Activated naive CD4-positive, alpha-beta T cell treated with anti-CD3 and anti-CD28 coated beads, Interleukin-2, amount 50 U/mL, for 24 hours (primary cell): ENCODE data around the gene SLC25A51.
"Not testable (repeated sequence)": the region's sequence is repeated elsewhere in the genome, so short reads cannot be mapped to it uniquely, and the experiment has no call there.

Source experiments
- H3K27ac Mint-ChIP-seq: one replicate; pipeline ENCODE4 v1.8.0; 2021; ENCODE audit warnings: mild to moderate bottlenecking, mixed read lengths
- H3K27me3 Mint-ChIP-seq: one replicate; pipeline ENCODE4 v1.8.0; 2021; ENCODE audit warnings: mixed read lengths
- H3K36me3 Mint-ChIP-seq: one replicate; pipeline ENCODE4 v1.8.0; 2021; ENCODE audit warnings: mixed read lengths
- H3K4me1 Mint-ChIP-seq: one replicate; pipeline ENCODE4 v1.8.0; 2021; ENCODE audit warnings: mixed read lengths
- H3K4me3 Mint-ChIP-seq: one replicate; pipeline ENCODE4 v1.8.0; 2021; ENCODE audit warnings: mild to moderate bottlenecking, mixed read lengths
- H3K9me3 Mint-ChIP-seq: one replicate; pipeline ENCODE4 v1.8.0; 2021; ENCODE audit warnings: mixed read lengths

Gene SLC25A51

GRCh38 chr9:37917313-37917731 lies 13.4 kb upstream of the SLC25A51 start:
- Mint-ChIP-seq H3K4me1 (no peaks in the 10 kb centered on the region), H3K36me3 (no peaks in the 10 kb centered on the region), H3K27ac (no peak overlapping the region), H3K9me3 (no peaks in the 10 kb centered on the region), H3K4me3 (no peak overlapping the region), H3K27me3 (no peaks in the 10 kb centered on the region)

- Mint-ChIP-seq H3K4me1 (no peaks in the 10 kb centered on the region), H3K27ac (no peak overlapping the region), H3K36me3 (no peaks in the 10 kb centered on the region), H3K27me3 (no peaks in the 10 kb centered on the region), H3K4me3 (no peak overlapping the region), H3K9me3 (no peaks in the 10 kb centered on the region)
These were observed 12.8 kb upstream of the SLC25A51 start for GRCh38 chr9:37916471-37917312.

GRCh38 chr9:37915911-37916470 lies 12.1 kb upstream of the SLC25A51 start:
- H3K27me3 Mint-ChIP-seq: no peaks in the 10 kb centered on the region
- no peak overlapping the region for H3K27ac Mint-ChIP-seq
- H3K4me1 Mint-ChIP-seq: no peaks in the 10 kb centered on the region

GRCh38 chr9:37914701-37915358 lies 10.9 kb upstream of the SLC25A51 start:
- Mint-ChIP-seq H3K4me3 (no peak overlapping the region), H3K4me1 (no peaks in the 10 kb centered on the region), H3K36me3 (no peaks in the 10 kb centered on the region), H3K9me3 (no peaks in the 10 kb centered on the region), H3K27ac (no peak overlapping the region), H3K27me3 (no peaks in the 10 kb centered on the region)

More at GRCh38 chr9:37915911-37916470, 12.1 kb upstream of the SLC25A51 start:
- Mint-ChIP-seq H3K36me3 (no peaks in the 10 kb centered on the region), H3K4me3 (no peak overlapping the region), H3K9me3 (no peaks in the 10 kb centered on the region)

GRCh38 chr9:37914154-37914551 lies 10.2 kb upstream of the SLC25A51 start:
- H3K27me3 Mint-ChIP-seq: no peaks in the 10 kb centered on the region
- H3K27ac Mint-ChIP-seq: no peak overlapping the region
- H3K4me3 Mint-ChIP-seq: no peak overlapping the region
- H3K36me3 Mint-ChIP-seq: no peaks in the 10 kb centered on the region
- H3K4me1 Mint-ChIP-seq: no peaks in the 10 kb centered on the region
- no peaks in the 10 kb centered on the region for H3K9me3 Mint-ChIP-seq

- Mint-ChIP-seq H3K4me1 (no peaks in the 10 kb centered on the region), H3K36me3 (no peaks in the 10 kb centered on the region), H3K4me3 (no peak overlapping the region), H3K27me3 (no peaks in the 10 kb centered on the region), H3K9me3 (no peaks in the 10 kb centered on the region), H3K27ac (no peak overlapping the region)
These were observed 9.7 kb upstream of the SLC25A51 start for GRCh38 chr9:37913480-37914153.

- Mint-ChIP-seq H3K27me3 (no peaks in the 10 kb centered on the region), H3K36me3 (no peaks in the 10 kb centered on the region), H3K27ac (no peak overlapping the region), H3K9me3 (no peaks in the 10 kb centered on the region), H3K4me1 (no peaks in the 10 kb centered on the region), H3K4me3 (no peak overlapping the region)
These were observed 7.3 kb upstream of the SLC25A51 start for GRCh38 chr9:37911271-37911681.

- Mint-ChIP-seq H3K27me3 (no peaks in the 10 kb centered on the region), H3K27ac (no peak overlapping the region), H3K9me3 (no peaks in the 10 kb centered on the region), H3K36me3 (no peaks in the 10 kb centered on the region), H3K4me1 (no peaks in the 10 kb centered on the region), H3K4me3 (no peak overlapping the region)
These were observed 6.3 kb upstream of the SLC25A51 start for GRCh38 chr9:37910271-37910670.

- not testable (repeated sequence) for H3K36me3 Mint-ChIP-seq, H3K4me1 Mint-ChIP-seq, H3K27ac Mint-ChIP-seq, H3K27me3 Mint-ChIP-seq, H3K9me3 Mint-ChIP-seq, H3K4me3 Mint-ChIP-seq
These were observed 5.9 kb upstream of the SLC25A51 start for GRCh38 chr9:37909836-37910235.

GRCh38 chr9:37909326-37909725 lies 5.4 kb upstream of the SLC25A51 start:
- no peaks in the 10 kb centered on the region for H3K36me3 Mint-ChIP-seq
- no peaks in the 10 kb centered on the region for H3K9me3 Mint-ChIP-seq
- no peak overlapping the region for H3K27ac Mint-ChIP-seq
- peaks cover 6% of the 10 kb centered on the region for H3K4me1 Mint-ChIP-seq
- H3K4me3 Mint-ChIP-seq: no peak overlapping the region
- H3K27me3 Mint-ChIP-seq: no peaks in the 10 kb centered on the region

GRCh38 chr9:37908698-37909186 lies 4.8 kb upstream of the SLC25A51 start:
- Mint-ChIP-seq H3K9me3 (no peaks in the 10 kb centered on the region), H3K27ac (no peak overlapping the region), H3K27me3 (no peaks in the 10 kb centered on the region), H3K4me3 (no peak overlapping the region), H3K36me3 (no peaks in the 10 kb centered on the region), H3K4me1 (peaks cover 7% of the 10 kb centered on the region)

- no peaks in the 10 kb centered on the region for H3K9me3 Mint-ChIP-seq
- no peaks in the 10 kb centered on the region for H3K27me3 Mint-ChIP-seq
- H3K4me1 Mint-ChIP-seq: peaks cover 7% of the 10 kb centered on the region
- H3K36me3 Mint-ChIP-seq: no peaks in the 10 kb centered on the region
- H3K27ac Mint-ChIP-seq: no peak overlapping the region
- H3K4me3 Mint-ChIP-seq: no peak overlapping the region
These were observed 4.4 kb upstream of the SLC25A51 start for GRCh38 chr9:37908283-37908682.

- H3K4me3 Mint-ChIP-seq: peak overlapping the region; percentile 19
- H3K27me3 Mint-ChIP-seq: no peaks in the 10 kb centered on the region
- H3K36me3 Mint-ChIP-seq: no peaks in the 10 kb centered on the region
- H3K4me1 Mint-ChIP-seq: peaks cover 18% of the 10 kb centered on the region
- H3K9me3 Mint-ChIP-seq: no peaks in the 10 kb centered on the region
- H3K27ac Mint-ChIP-seq: peak overlapping the region; percentile 82
These were observed 2.6 kb upstream of the SLC25A51 start for GRCh38 chr9:37906312-37907239.

- peaks cover 18% of the 10 kb centered on the region for H3K4me1 Mint-ChIP-seq
- no peaks in the 10 kb centered on the region for H3K27me3 Mint-ChIP-seq
- peak overlapping the region; percentile 82 for H3K27ac Mint-ChIP-seq
- no peaks in the 10 kb centered on the region for H3K9me3 Mint-ChIP-seq
- peak overlapping the region; percentile 19 for H3K4me3 Mint-ChIP-seq
- no peaks in the 10 kb centered on the region for H3K36me3 Mint-ChIP-seq
These were observed 1.8 kb upstream of the SLC25A51 start for GRCh38 chr9:37905776-37906175.

GRCh38 chr9:37905131-37905505 lies 1.2 kb upstream of the SLC25A51 start:
- no peaks in the 10 kb centered on the region for H3K27me3 Mint-ChIP-seq
- no peak overlapping the region for H3K27ac Mint-ChIP-seq
- peak overlapping the region; percentile 89 for H3K4me3 Mint-ChIP-seq
- no peaks in the 10 kb centered on the region for H3K36me3 Mint-ChIP-seq
- no peaks in the 10 kb centered on the region for H3K9me3 Mint-ChIP-seq
- peaks cover 18% of the 10 kb centered on the region for H3K4me1 Mint-ChIP-seq
